Measurements from ENCODE around the gene ATCAY.

ATCAY gene

GRCh38 chr19:3904233-3904632 lies 23.7 kb downstream of the ATCAY start:
- Histone ChIP-seq H3K79me2 (ENCODE audit: control insufficient read depth, low read length) (no peaks in the 10 kb centered on the region), H3K9me2 (replicated peaks; ENCODE audit: control insufficient read depth, low read length) (no peaks in the 10 kb centered on the region), H3K27me3 (ENCODE audit: control insufficient read depth, low read length) (no peaks in the 10 kb centered on the region), H3K36me3 (ENCODE audit: control insufficient read depth, low read length) (no peaks in the 10 kb centered on the region), H3K4me3 (ENCODE audit: low read length) (no peak overlapping the region), H3K4me2 (ENCODE audit: low read length) (no peak overlapping the region), H3K4me1 (ENCODE audit: control insufficient read depth, low read length) (no peaks in the 10 kb centered on the region), H3K27ac (ENCODE audit: low read depth, low read length) (no peak overlapping the region), H3K9me3 (ENCODE audit: control insufficient read depth, insufficient read depth, low read length) (no peaks in the 10 kb centered on the region), H4K20me1 (ENCODE audit: control insufficient read depth, insufficient read depth, low read depth, low read length) (no peaks in the 10 kb centered on the region), H3F3A (ENCODE audit: control insufficient read depth, insufficient read depth) (no peaks in the 10 kb centered on the region)
- no peak for TF ChIP-seq EZH2phosphoT487 (IDR thresholded peaks at IDR 0.05; ENCODE audit: borderline replicate concordance, low read length)
- TF ChIP-seq CTCF (IDR thresholded peaks at IDR 0.05; ENCODE audit: low read depth, low read length, poor library complexity, severe bottlenecking): no peak

DNA sequence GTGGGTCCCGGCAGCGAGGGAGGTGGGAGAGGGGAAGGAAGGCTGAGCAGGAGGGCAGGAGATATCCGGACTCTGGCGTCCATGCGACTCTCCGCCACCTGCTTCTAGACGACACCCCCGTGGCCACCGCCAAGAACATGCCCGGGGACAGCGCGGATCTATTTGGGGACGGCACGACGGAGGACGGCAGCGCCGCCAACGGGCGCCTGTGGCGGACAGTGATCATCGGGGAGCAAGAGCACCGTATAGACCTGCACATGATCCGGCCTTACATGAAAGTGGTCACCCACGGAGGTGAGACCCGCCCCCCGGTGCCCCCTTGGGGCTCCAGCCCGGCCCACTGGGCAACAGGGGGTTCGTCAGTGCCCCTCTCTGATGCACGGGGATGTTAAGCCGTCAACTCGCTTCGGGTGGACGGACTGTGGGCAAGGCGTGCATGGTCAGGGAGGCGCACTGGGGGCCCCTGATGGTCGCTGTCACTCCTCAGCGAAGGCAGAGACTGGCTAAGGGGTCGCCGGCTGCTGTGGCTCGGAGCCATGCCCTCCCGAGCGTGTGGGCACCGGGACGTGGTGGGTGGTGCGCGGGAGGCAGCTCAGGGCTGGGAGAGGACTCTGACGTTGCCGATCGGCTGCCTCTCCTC lies 27.3 kb downstream of the ATCAY start:
- no peak for TF ChIP-seq CTCF (IDR thresholded peaks at IDR 0.05; ENCODE audit: low read depth, low read length, poor library complexity, severe bottlenecking)
- TF ChIP-seq EZH2phosphoT487 (IDR thresholded peaks at IDR 0.05; ENCODE audit: borderline replicate concordance, low read length): no peak
- Histone ChIP-seq H3K9me3 (ENCODE audit: control insufficient read depth, insufficient read depth, low read length) (0 out of 2 replicates have a peak, but pooled peaks cover 5% of the 10 kb centered on the region), H3F3A (ENCODE audit: control insufficient read depth, insufficient read depth) (no peaks in the 10 kb centered on the region), H3K4me2 (ENCODE audit: low read length) (no peak overlapping the region), H3K79me2 (ENCODE audit: control insufficient read depth, low read length) (no peaks in the 10 kb centered on the region), H4K20me1 (ENCODE audit: control insufficient read depth, insufficient read depth, low read depth, low read length) (no peaks in the 10 kb centered on the region), H3K27ac (ENCODE audit: low read depth, low read length) (no peak overlapping the region), H3K4me1 (ENCODE audit: control insufficient read depth, low read length) (no peaks in the 10 kb centered on the region), H3K36me3 (ENCODE audit: control insufficient read depth, low read length) (no peaks in the 10 kb centered on the region), H3K4me3 (ENCODE audit: low read length) (no peak overlapping the region), H3K27me3 (ENCODE audit: control insufficient read depth, low read length) (no peaks in the 10 kb centered on the region), H3K9me2 (replicated peaks; ENCODE audit: control insufficient read depth, low read length) (no peaks in the 10 kb centered on the region)

DNA sequence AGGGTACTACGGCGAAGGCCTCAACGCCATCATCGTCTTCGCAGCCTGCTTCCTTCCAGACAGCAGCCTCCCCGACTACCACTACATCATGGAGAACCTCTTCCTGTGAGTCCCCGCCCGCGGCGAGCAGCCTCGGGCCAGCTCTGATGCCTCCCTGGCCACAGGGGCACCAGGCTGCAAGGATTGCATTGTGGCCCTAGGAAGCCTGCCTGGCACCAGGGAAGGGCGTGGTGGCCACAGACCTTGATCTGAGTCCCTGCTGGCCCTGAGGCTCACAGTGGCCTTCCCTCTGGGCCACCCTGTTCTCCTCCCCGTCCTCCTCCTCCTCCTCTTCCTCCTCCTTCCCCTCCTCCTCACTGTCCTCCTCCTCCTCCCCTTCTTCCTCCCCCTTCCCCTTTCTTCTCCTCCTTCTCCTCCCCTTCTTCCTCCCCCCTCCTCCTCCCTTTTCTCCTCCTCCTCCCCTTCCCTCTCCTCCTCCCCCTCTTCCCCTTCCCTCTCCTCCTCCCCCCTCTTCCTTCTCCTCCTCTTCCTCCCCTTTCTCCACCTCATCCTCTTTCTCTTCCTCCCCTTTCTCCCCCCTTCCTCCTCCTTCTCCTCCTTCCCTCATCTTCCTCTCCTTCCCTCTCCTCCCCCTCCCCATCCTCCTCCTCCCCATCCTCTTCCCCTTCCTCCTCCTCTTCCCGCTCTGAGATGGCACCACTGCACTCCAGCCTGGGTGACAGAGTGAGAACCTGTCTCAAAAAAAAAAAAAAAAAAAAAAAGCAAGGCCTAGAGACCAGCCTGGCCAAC lies 28.0 kb downstream of the ATCAY start:
- Histone ChIP-seq H3K27ac (ENCODE audit: low read depth, low read length) (no peak overlapping the region), H3K4me1 (ENCODE audit: control insufficient read depth, low read length) (no peaks in the 10 kb centered on the region), H3K79me2 (ENCODE audit: control insufficient read depth, low read length) (no peaks in the 10 kb centered on the region), H3K9me3 (ENCODE audit: control insufficient read depth, insufficient read depth, low read length) (0 out of 2 replicates have a peak, but pooled peaks cover 5% of the 10 kb centered on the region), H4K20me1 (ENCODE audit: control insufficient read depth, insufficient read depth, low read depth, low read length) (no peaks in the 10 kb centered on the region), H3K27me3 (ENCODE audit: control insufficient read depth, low read length) (no peaks in the 10 kb centered on the region), H3K9me2 (replicated peaks; ENCODE audit: control insufficient read depth, low read length) (no peaks in the 10 kb centered on the region), H3K4me3 (ENCODE audit: low read length) (no peak overlapping the region), H3K4me2 (ENCODE audit: low read length) (no peak overlapping the region), H3K36me3 (ENCODE audit: control insufficient read depth, low read length) (no peaks in the 10 kb centered on the region), H3F3A (ENCODE audit: control insufficient read depth, insufficient read depth) (no peaks in the 10 kb centered on the region)
- TF ChIP-seq EZH2phosphoT487 (IDR thresholded peaks at IDR 0.05; ENCODE audit: borderline replicate concordance, low read length) (no peak), CTCF (IDR thresholded peaks at IDR 0.05; ENCODE audit: low read depth, low read length, poor library complexity, severe bottlenecking) (no peak)

Measured in DOHH2 (cell line).